Myocyte (in vitro differentiated cells): ENCODE data around the gene PIMREG. TPM values are rescaled to one million over a fixed set of nuclear protein-coding genes. Genes with fewer than 3 reads are reported as not detected.

ENCODE experiments used
- DNase-seq: peaks from one replicate; pipeline ENCODE4 v3.0.0-alpha.2; 2012; ENCODE audit warnings: low read depth
- total RNA-seq: library from RNA; depleted of rRNA; stranded (reverse); fragments of >200 nt; gene quantifications from 2 replicates; pipeline ENCODE4 v1.2.3, GENCODE V29; 2014

PIMREG gene
- total RNA-seq, 1 donor from 2014 or later = 1.0 TPM

- no peak for DNase-seq
Measured at GRCh38 chr17:6437956-6438355, 6.3 kb upstream of the PIMREG start.

- DNase-seq = no peak
Measured at GRCh38 chr17:6439951-6440350, 4.3 kb upstream of the PIMREG start.

DNA sequence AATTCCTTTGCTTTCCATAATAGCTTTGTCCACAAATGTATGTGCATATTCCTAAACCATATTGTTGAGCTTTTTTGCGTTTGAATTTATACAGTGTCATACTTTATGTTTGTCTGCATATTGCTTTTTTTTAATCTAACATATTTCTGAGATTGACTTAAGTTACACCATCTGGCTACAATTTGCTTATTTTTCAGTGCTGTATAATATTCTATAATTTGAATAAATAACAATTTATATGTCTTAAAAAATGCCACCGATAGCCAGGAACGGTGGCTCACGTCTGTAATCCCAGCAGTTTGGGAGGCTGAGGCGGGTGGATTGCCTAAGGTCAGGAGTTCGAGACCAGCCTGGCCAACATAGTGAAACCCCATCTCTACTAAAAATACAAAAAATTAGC is 1.5 kb upstream of the PIMREG start:
- no peak for DNase-seq

DNA sequence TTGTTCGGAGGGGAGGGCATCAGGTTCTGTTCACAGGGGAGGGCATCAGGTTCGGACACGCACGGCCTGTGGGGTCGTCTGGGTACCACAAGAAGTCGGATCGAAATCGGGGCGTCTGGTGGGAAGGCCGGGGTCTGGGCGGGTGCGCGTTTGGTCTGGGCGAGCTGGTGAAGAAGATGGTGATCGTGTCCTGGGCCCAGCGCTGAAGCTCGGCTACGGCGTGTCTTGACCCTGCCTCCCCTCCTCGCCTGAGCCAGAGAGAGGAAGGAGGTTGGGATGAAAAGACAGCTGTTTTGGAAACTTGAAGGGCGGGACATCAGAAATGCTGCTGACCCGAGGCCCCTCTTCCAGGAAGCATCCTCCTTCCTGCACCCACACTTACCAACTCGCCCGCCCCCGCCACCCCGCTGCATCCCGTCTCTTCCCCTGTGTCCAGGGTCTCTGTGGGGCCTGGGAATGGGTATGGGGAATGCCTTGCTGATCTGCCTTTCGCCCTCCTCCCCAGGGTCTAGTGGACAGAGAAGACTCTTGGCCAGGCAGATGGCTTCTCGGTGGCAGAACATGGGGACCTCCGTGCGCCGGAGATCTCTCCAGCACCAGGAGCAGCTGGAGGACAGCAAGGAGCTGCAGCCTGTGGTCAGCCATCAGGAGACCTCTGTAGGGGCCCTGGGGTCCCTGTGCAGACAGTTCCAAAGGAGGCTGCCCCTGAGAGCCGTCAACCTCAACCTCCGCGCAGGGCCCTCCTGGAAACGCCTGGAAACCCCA is 498 bp downstream of the PIMREG start:
- DNase-seq = no peak

GRCh38 chr17:6446516-6447100 is 2.4 kb downstream of the PIMREG start:
- no peak for DNase-seq

- DNase-seq = no peak
Measured at GRCh38 chr17:6448473-6448872, 4.2 kb downstream of the PIMREG start.

DNA sequence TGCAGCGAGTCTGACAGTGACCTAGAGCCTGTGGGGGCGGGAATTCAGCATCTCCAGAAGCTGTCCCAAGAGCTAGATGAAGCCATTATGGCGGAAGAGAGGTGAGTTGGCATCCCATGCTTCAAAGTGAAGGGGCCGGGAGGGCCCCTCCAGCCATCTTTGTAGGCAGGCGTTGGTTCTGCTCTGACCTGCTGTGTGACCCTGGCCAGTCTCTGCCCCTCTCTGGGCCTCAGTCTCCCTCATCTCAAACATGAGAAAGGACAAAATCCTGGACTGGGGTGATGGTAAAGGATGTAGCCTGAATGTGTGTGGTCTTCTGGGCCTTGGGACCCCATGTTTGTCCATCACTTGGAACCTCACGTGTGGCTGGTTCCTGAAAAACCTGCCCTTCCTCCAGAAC is 5.1 kb downstream of the PIMREG start:
- no peak for DNase-seq

DNA sequence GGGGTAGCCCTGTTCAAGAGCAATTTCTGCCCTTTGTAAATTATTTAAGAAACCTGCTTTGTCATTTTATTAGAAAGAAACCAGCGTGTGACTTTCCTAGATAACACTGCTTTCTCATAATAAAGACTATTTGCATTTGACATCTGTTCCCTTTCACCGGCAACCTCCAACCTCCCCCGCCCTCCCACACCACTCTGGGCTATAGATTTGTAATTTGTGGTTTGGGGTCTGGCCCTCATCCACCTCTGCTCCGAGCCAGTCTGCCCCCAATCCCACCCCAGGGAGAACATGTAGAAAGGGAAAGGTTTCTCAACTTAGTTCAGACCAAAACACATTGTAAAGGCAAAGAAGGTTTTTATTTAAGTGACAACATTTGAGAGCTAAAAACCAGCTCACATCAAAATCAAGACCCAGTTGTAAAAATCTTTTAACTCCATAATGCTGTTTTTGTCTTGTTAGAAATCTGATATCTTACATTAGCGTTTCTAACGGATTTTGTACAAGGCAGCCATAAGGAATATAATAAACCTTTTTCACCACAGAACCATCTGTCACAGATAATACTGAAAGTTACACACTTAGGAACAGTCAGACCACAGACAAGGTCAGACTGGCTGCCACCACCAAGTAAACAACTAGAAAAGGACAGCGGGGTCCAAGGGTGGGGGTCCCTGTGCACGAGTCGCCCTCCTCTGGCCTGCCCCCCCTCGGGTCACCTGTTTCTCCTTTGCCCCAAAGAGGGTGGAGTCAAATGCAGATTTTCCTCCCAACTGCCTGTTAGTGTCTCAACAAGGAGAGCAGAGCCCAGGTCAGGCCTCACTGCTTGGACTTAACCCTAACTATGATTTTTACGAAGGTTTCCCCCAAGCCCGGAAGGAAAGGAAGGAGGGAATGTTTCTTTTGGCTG is 6.9 kb downstream of the PIMREG start:
- no peak for DNase-seq

DNA sequence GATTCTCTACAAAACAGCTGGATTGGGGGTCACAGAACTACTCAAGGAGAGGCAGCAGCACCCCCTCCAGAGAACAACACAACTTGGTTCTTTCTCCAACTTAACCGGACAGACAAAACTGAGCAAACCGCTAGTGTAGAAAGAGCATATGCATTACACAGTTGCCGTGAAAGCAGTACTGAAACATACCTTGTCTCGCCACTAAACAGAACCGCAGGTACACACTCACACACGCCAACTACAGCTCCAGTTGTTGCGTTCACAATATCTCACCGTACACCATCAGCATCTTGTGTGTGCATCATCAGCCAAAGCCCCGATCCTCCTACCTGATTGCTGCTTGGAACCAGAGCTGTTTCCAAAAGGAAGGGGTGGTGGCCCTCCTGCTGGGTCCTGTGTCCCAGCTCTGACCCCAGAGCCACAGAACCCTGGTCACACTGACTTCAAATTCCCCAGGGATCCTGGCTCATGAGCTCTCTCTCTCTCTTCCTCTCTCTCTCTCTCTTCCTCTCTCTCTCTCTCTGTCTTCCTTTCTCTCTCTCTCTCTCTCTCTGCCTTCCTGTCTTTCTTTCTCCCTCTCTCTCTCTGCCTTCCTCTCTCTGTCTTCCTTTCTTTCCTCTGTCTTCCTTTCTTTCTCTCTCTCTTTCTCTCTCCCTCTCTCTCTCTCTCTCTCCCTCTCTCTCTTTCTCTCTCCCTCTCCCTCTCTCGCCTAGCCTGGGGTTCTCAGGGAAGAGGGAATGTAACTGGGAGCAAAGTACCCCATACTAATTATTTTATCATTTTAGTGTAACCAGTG is 8.4 kb downstream of the PIMREG start:
- DNase-seq = no peak

DNA sequence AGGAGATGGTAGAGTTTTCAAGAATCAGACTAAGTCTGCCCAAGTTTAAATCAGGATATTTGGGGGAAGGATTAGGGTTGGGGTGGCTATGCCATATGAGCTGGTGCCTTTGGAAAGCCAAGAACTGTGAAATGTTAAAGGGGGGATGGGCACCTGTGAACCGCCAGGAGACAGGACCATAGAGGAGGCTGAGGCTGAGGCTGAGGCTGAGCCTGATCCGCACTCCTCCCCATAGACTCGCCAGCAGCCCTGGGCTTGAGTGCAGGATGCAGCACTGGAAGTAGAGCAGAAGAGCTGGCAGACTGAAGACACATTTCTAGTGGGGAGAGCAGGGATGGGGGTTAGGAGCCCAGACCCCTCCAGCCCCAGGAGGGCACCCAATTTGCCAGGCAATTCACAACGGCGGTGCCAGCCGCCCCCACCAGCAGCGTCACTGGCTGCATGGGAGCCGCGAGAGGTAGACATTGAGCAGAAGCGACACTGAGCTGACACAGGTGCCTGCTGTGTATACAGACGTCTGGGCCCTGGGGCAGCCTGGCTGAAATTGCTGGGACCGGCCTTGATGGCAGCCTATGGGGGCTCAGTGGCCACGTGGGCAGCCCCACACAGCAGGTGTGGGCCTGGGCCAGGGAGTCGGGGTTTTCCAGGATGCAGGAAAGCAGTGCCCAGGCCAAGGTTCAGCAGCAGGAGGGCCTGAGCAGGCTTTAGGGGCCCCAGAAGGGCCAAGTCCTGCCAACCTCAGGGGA is 9.2 kb downstream of the PIMREG start:
- no peak for DNase-seq

DNA sequence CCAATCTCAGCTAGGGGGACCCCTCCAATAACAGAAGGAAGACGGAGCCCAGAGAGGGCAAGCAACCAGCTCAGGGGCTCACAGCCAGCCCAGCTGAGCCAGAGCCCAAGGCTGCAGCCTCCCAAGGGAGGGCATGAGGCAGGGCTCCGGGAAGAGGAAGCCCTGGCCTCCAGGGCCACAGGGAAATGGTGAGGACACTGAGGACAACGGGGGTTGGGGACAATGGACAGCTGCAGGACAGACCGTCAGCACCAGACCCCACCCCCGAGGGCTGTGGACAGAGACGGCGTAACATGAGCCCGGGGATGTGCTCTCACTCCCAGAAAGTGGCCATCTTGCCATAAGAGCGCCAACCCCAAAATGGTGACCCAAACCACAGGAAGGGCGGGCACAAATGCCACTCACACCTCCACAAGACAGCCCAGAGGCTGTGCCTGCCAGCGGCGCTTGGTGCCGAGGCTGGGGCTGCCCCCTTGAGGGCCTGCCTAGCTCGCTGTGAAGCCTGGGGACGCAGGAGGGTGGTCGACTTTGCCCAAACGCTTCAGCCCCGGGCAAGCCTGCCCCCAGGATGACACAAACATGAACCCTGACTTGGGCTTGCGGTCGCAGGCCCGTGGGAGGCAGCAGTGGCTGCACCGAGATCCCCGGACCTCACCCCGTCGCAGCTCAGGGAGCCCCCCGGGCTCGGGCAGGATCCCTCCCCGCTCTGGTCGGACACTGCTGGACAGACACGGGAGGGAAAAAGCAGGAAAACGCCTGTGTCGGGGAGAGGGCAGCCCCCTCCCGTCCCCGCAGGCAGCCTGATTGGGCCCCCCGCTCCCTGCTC is 10.5 kb downstream of the PIMREG start:
- DNase-seq = peak; percentile 46

GRCh38 chr17:6455321-6455705 is 11.1 kb downstream of the PIMREG start:
- DNase-seq = no peak

GRCh38 chr17:6456321-6456720 is 12.1 kb downstream of the PIMREG start:
- DNase-seq = no peak

DNA sequence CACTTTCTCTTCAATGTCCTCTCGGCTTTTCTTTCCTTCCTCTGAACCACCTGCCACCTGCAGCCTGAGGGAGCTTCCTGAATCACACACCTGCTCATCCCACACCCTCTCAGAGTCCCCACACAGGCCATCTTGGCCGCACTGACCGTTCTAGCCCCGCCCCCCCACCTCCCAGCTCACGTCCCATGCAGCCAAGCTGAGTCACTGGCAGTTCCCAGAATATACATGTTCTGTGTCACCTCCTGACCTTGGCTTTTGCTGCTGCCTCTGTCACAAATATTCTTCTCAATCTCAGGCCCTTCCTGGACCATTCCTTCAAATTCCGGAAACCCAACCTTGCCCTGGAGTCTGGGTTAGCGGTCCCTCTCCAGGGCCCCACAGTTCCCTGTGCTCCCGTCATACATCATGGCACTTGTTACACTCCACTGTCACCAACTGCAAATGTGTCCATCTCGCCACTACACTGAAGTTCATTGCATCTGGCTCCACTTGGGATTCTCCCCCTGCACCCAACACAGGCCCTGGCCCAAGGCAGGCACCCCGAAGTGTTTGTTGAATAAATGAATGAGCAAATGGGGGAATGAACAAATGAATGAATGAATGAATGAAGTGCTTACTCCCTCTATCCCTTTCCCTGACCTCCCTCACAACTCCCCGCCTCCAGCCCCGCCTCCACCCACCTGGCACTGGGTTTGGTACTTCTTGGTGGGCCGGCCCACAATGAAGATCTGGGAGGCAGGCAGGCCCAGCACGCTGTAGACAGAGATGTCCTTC is 12.8 kb downstream of the PIMREG start:
- DNase-seq = peak; percentile 64

- DNase-seq = no peak
Measured at GRCh38 chr17:6457688-6458459, 13.6 kb downstream of the PIMREG start.

DNA sequence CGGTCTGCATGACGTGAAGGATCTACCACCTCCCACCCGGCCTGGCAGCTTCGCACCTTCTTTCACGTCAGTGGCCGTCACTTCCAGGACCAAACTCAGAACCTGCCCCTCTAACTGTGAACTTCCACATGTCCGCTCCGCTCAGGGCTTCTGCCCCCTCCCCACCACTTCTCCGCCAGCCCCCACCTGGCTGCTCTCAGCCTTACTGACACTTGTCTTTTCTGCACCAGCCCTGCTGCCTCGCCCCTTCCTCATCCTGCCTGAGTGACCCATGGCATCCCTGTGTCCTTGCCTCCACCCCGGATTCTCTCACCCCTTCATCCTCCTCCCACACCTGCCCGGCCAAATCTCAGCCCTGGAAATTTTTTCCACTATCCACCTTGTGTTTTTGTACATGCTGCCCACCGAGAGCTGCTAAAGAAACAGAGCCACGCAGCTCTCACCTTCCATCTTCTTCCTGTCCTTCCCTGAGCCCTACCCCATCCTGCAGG is 14.2 kb downstream of the PIMREG start:
- no peak for DNase-seq

GRCh38 chr17:6460531-6461161 is 16.4 kb downstream of the PIMREG start:
- no peak for DNase-seq
